WERI-Rb-1 (cell line): ENCODE results near the gene SLC30A4.

Experiments used
- DNase-seq: peaks from one replicate; pipeline ENCODE4 v3.0.0-alpha.2; 2020
- H3K27ac ChIP-seq: fragments of 250-450 bp; sonication (Bioruptor Pico); 2 replicates; pipeline ENCODE4 v1.5.1; 2020; ENCODE audit warnings: mild to moderate bottlenecking, moderate library complexity
- H3K27me3 ChIP-seq: fragments of 250-450 bp; sonication (Bioruptor Pico); 2 replicates; pipeline ENCODE4 v1.5.1; 2021; ENCODE audit warnings: mild to moderate bottlenecking, low read depth, moderate library complexity; ENCODE audit not compliant: insufficient read depth, severe bottlenecking
- H3K36me3 ChIP-seq: fragments of 250-450 bp; sonication (Bioruptor Pico); 2 replicates; pipeline ENCODE4 v1.5.1; 2020; ENCODE audit warnings: mild to moderate bottlenecking, moderate library complexity
- H3K4me3 ChIP-seq: 2 replicates; pipeline ENCODE4 v1.5.1; 2011; ENCODE audit warnings: low read depth, mild to moderate bottlenecking, control low read depth, low read length
- H3K9me3 ChIP-seq: fragments of 250-450 bp; sonication (Bioruptor Pico); 2 replicates; pipeline ENCODE4 v1.5.1; 2021; ENCODE audit warnings: mild to moderate bottlenecking, moderate library complexity; ENCODE audit not compliant: severe bottlenecking
- TF ChIP-seq, protein P1 (sequence below): IDR thresholded peaks from 2 replicates; pipeline ENCODE4 v1.5.1; 2011; ENCODE audit warnings: low read depth, mild to moderate bottlenecking, control low read depth, inconsistent platforms, low read length

Gene SLC30A4

DNA sequence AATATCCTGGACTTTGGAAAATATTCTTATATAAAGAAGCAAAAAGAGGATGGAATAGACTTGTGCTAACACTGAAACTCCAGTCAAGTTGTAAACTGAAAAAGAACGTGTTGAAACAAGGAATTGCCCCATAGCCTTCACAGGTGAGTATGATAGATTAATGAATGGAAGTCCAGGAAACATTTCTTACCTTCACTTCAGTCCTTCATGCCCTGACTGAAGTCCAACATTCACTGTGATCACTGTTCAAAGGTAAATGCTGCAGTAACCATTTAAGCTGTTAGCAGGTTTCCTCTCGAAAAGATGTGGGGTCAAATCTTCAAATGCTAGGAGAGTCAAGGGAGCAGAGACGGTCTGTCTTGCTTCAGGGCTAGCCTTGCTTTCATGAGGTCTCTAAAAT lies 46.1 kb downstream of the SLC30A4 start:
- Histone ChIP-seq H3K4me3 (no peak overlapping the region), H3K27ac (no peak overlapping the region), H3K36me3 (no peaks in the 10 kb centered on the region), H3K9me3 (no peaks in the 10 kb centered on the region), H3K27me3 (no peaks in the 10 kb centered on the region)
- TF ChIP-seq, protein P1, sequence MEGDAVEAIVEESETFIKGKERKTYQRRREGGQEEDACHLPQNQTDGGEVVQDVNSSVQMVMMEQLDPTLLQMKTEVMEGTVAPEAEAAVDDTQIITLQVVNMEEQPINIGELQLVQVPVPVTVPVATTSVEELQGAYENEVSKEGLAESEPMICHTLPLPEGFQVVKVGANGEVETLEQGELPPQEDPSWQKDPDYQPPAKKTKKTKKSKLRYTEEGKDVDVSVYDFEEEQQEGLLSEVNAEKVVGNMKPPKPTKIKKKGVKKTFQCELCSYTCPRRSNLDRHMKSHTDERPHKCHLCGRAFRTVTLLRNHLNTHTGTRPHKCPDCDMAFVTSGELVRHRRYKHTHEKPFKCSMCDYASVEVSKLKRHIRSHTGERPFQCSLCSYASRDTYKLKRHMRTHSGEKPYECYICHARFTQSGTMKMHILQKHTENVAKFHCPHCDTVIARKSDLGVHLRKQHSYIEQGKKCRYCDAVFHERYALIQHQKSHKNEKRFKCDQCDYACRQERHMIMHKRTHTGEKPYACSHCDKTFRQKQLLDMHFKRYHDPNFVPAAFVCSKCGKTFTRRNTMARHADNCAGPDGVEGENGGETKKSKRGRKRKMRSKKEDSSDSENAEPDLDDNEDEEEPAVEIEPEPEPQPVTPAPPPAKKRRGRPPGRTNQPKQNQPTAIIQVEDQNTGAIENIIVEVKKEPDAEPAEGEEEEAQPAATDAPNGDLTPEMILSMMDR: no peak
- no peak for DNase-seq

DNA sequence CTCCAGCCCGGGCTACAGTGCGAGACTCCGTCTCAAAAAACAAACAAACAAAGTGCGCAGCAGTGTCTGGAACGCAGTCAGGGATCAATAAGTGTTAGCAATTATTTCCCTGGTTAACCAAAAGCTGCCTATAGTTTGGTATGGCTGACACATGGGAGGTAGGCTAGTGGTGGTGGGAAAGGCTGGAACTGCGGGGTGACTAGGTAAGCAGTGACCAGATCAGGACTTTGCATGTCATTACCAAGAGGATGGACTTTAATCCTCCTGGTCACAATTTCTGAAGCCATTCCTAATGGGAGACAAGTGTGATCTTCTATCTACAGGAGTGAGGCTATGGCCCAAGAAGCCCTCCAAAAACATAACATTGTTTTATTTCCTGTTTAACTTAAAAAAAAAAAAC lies 47.8 kb downstream of the SLC30A4 start:
- H3K9me3 ChIP-seq: no peaks in the 10 kb centered on the region
- DNase-seq: no peak
- no peak overlapping the region for H3K4me3 ChIP-seq
- TF ChIP-seq, protein P1: no peak
- H3K27ac ChIP-seq: no peak overlapping the region
- H3K36me3 ChIP-seq: no peaks in the 10 kb centered on the region
- H3K27me3 ChIP-seq: no peaks in the 10 kb centered on the region

DNA sequence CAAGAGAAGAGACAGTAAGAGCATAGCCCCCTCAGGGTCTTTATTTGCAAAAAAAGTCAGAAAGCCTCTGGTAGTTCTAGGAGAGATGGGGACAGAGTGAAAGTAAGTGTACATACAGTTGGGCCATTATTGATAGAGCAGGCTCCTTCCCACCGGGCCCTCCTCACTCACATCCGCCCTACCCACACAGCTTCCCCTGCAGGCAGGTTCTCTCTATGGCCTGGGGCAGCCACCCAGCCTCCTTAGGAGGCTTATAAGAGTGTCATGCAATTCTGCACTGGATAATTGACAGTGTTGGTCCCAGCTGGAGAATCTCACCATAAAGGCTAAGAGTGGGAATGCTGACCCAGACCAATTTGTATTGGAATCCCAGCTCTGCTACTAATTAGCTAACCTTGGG lies 49.5 kb downstream of the SLC30A4 start:
- Histone ChIP-seq H3K27ac (no peak overlapping the region), H3K4me3 (no peak overlapping the region), H3K36me3 (no peaks in the 10 kb centered on the region), H3K27me3 (no peaks in the 10 kb centered on the region), H3K9me3 (no peaks in the 10 kb centered on the region)
- TF ChIP-seq, protein P1: no peak
- no peak for DNase-seq

DNA sequence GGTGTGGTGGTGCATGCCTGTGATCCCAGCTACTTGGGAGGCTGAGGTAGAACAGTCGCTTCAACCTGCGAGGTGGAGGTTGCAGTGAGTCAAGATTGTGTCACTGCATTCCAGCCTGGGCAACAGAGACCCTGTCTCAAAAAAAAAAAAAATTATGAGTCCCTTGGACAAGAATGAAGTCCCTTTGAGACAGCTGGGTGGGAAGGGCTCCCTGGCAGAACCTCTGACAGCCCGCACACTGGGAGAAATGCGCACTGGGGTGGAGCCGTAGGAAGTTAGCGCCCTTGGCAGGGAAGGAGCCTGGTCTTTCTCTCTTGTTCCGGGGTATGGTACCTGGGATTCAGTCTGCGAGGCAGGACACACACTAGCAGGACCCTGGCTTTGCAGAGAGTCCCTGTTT lies 51.4 kb downstream of the SLC30A4 start:
- TF ChIP-seq, protein P1: no peak
- DNase-seq: no peak
- Histone ChIP-seq H3K9me3 (no peaks in the 10 kb centered on the region), H3K4me3 (no peak overlapping the region), H3K36me3 (no peaks in the 10 kb centered on the region), H3K27me3 (no peaks in the 10 kb centered on the region), H3K27ac (no peak overlapping the region)

DNA sequence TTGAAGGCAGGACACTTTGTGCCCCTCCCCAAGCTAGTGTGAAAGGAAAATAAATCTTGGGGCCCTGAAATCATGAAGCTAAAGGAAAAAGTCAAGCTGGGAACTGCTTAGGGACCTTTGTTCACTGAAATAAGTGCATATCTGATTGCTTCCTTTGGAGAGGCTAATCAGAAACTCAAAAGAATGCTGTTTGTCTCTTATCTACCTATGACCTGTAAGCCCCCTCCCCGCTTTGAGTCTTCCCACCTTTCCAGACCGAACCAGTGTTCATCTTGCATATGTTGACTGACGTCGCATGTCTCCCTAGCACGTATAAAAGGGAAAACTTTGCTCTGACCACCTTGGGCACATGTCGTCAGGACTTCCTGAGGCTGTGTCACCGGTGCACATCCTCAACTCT lies 53.1 kb downstream of the SLC30A4 start:
- Histone ChIP-seq H3K9me3 (no peaks in the 10 kb centered on the region), H3K4me3 (no peak overlapping the region), H3K27me3 (no peaks in the 10 kb centered on the region), H3K36me3 (no peaks in the 10 kb centered on the region), H3K27ac (no peak overlapping the region)
- TF ChIP-seq, protein P1: no peak
- DNase-seq: no peak

DNA sequence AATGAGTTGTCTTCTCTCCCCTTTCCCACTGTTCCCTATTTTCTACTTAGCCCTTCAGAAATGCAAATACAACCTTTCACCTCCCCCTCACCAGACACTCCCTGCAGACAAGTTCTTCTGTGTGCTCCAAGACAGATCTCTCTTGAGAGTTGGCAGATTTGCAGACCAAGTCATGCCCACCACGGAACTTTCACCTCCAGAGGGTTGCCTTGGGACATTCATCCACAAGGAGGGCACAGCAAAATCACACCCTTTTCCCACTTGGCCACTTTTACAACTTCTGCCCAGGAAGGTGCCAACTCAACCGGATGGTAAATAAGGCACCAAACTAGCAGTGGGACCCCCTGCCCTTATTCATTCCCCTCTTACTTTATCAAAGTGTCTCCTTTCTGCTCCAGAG lies 53.5 kb downstream of the SLC30A4 start:
- TF ChIP-seq, protein P1: no peak
- Histone ChIP-seq H3K36me3 (no peaks in the 10 kb centered on the region), H3K4me3 (no peak overlapping the region), H3K9me3 (no peaks in the 10 kb centered on the region), H3K27me3 (no peaks in the 10 kb centered on the region), H3K27ac (no peak overlapping the region)
- no peak for DNase-seq
